Endothelial cell of umbilical vein (primary cell): ENCODE measurements around the gene CACHD1.

ENCODE experiments used
- CTCF ChIP-seq, 2 donors: IDR thresholded peaks; 1 replicate in 1 of 2; 2 replicates in 1 of 2; pipeline ENCODE4 v1.5.1; 2011; ENCODE audit warnings: low read length in 2 of 2, mild to moderate bottlenecking in 2 of 2, moderate library complexity in 2 of 2, control low read depth in 1 of 2, inconsistent platforms in 1 of 2, low read depth in 1 of 2; ENCODE audit not compliant: insufficient read depth in 1 of 2; ENCODE audit errors: extremely low read depth in 1 of 2
- EZH2 ChIP-seq: IDR thresholded peaks from 2 replicates; pipeline ENCODE4 v1.6.1; 2012; ENCODE audit warnings: borderline replicate concordance, low read depth, mild to moderate bottlenecking, moderate library complexity, low read length, inconsistent platforms; ENCODE audit not compliant: severe bottlenecking
- FOS ChIP-seq: IDR thresholded peaks from 2 replicates; pipeline ENCODE4 v1.6.1; 2011; ENCODE audit warnings: mild to moderate bottlenecking, low read length, moderate library complexity, borderline replicate concordance; ENCODE audit not compliant: insufficient read depth
- JUN ChIP-seq: IDR thresholded peaks from 2 replicates; pipeline ENCODE4 v1.6.1; 2011; ENCODE audit warnings: borderline replicate concordance, low read depth; ENCODE audit not compliant: insufficient read length, insufficient read depth
- MYC ChIP-seq: IDR thresholded peaks from one replicate; pipeline ENCODE4 v1.6.1; 2011; ENCODE audit warnings: mild to moderate bottlenecking, low read depth, low read length
- POLR2A ChIP-seq: IDR thresholded peaks from 2 replicates; pipeline ENCODE4 v1.6.1; 2012; ENCODE audit warnings: low read depth, mild to moderate bottlenecking, control low read depth, low read length
- POLR2AphosphoS5 ChIP-seq: IDR thresholded peaks from 2 replicates; pipeline ENCODE4 v1.6.1; 2012; ENCODE audit warnings: low read depth, mild to moderate bottlenecking, control low read depth, low read length, moderate library complexity; ENCODE audit not compliant: insufficient read depth
- TF ChIP-seq, protein P1 (sequence below): IDR thresholded peaks from 2 replicates; pipeline ENCODE4 v1.6.1; 2011; ENCODE audit not compliant: insufficient read depth, insufficient read length

DNA sequence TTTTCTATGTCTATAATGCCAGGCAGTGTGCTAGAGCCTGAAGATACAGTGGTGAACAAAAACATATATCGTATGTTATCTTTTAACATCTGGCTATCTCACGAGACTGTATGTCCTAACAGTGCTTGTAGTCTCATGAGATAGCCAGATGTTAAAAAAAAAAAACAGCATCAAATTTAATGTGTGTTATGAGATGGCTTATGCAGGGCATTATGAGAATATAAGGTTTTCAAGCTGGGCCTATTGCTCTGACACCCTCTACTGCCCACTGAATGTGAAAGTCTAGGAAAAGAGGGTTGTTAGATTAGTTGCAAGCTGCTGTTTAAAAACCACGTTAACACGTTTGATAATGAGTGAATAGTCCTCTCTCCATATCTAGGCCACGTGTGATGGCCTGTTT lies 109.8 kb downstream of the CACHD1 start:
- TF ChIP-seq CTCF (IDR thresholded peaks at IDR 0.05; ENCODE audit: extremely low read depth in 1 of 2, insufficient read depth in 1 of 2, low read depth in 1 of 2, low read length in 2 of 2) = no peak
- TF ChIP-seq, protein P1, sequence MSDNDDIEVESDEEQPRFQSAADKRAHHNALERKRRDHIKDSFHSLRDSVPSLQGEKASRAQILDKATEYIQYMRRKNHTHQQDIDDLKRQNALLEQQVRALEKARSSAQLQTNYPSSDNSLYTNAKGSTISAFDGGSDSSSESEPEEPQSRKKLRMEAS = no peak
- TF ChIP-seq POLR2A = no peak
- TF ChIP-seq JUN = no peak
- no peak for TF ChIP-seq MYC
- TF ChIP-seq EZH2 = no peak
- no peak for TF ChIP-seq POLR2AphosphoS5
- TF ChIP-seq FOS = no peak
